OCI-LY3 (cell line): Measurements from ENCODE around the gene INPP5E.

Experiments used
- EZH2phosphoT487 ChIP-seq: fragments of 200-600 bp; shearing (Covaris generic); IDR thresholded peaks from 2 replicates; pipeline ENCODE4 v1.6.1; 2018; ENCODE audit warnings: antibody characterized with exemption, mixed run types, low read depth
- TF ChIP-seq, protein P1 (sequence below): fragments of 200-600, 300-600 bp; sonication (generic); IDR thresholded peaks from 2 replicates; pipeline ENCODE4 v1.5.1; 2014; ENCODE audit warnings: antibody characterized with exemption, low read length, low read depth

DNA sequence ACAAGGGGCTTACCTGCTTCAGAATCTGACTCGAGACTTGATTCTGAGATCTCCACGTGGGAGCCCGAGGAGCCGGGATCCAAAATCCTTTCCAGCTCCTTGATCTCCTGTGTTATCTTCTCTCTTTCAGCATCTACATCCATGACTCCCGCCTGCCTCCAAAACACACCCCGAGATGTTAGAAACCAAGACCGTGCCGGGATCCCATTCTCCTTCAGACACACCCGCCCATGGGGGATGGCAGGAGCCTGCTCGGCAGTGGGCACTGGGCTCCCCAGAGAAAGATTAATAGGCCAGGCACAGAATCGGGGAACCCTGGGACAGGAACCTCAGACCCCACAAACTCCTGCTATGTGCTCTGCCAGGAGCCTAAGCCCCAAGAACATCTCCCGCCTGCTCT lies 41.4 kb downstream of the INPP5E start:
- TF ChIP-seq, protein P1, sequence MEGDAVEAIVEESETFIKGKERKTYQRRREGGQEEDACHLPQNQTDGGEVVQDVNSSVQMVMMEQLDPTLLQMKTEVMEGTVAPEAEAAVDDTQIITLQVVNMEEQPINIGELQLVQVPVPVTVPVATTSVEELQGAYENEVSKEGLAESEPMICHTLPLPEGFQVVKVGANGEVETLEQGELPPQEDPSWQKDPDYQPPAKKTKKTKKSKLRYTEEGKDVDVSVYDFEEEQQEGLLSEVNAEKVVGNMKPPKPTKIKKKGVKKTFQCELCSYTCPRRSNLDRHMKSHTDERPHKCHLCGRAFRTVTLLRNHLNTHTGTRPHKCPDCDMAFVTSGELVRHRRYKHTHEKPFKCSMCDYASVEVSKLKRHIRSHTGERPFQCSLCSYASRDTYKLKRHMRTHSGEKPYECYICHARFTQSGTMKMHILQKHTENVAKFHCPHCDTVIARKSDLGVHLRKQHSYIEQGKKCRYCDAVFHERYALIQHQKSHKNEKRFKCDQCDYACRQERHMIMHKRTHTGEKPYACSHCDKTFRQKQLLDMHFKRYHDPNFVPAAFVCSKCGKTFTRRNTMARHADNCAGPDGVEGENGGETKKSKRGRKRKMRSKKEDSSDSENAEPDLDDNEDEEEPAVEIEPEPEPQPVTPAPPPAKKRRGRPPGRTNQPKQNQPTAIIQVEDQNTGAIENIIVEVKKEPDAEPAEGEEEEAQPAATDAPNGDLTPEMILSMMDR = no peak
- TF ChIP-seq EZH2phosphoT487 = no peak
